Measurements from ENCODE around the gene APOH.

DNA sequence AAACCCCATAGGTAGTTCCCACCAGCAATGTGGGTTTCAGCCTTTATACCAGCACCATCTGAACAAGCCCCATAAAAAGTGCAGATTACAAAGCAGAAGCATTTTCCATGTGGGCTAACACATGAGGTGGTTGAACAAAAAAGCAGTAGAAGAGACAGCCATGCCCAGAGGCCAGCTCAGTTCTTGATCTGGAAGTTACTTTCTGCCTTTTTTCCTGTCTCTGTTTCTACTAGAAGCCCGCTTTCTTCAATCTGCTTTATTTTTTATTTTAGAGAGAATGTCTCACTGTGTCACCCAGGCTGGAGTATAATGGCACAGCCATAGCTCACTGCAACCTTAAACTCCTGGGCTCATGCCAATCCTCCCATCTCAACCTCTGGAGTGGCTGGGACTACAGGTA is 31.5 kb upstream of the APOH start:
- no peak for TF ChIP-seq CTCF (conservative IDR thresholded peaks at IDR 0.05)
- TF ChIP-seq ZFX (IDR thresholded peaks at IDR 0.05), result no peak

Data from C4-2B (cell line).